HL-60 (cell line): ENCODE measurements around the gene PNCK.

Experiments
- CTCF ChIP-seq: IDR thresholded peaks from one replicate; pipeline ENCODE4 v1.5.1; 2011; ENCODE audit warnings: low read length, control low read depth, inconsistent platforms; ENCODE audit not compliant: insufficient read depth
- GABPA ChIP-seq: IDR thresholded peaks from 2 replicates; pipeline ENCODE4 v1.6.1; 2012; ENCODE audit warnings: low read depth
- POLR2AphosphoS5 ChIP-seq: IDR thresholded peaks from 2 replicates; pipeline ENCODE4 v1.6.1; 2012; ENCODE audit warnings: low read depth
- REST ChIP-seq: IDR thresholded peaks from 2 replicates; pipeline ENCODE4 v1.6.1; 2012; ENCODE audit warnings: low read depth; ENCODE audit not compliant: insufficient replicate concordance

GRCh38 chrX:153633607-153634180, 39.9 kb downstream of the PNCK start:
- TF ChIP-seq CTCF (no peak), REST (no peak), GABPA (no peak), POLR2AphosphoS5 (no peak)
